RPMI7951 (cell line): ENCODE data around the gene COMT. TPM values are rescaled to one million over a fixed set of nuclear protein-coding genes. Genes with fewer than 3 reads are reported as not detected.

Experiments used
- DNase-seq: peaks from one replicate; pipeline ENCODE4 v3.0.0-alpha.2; 2012; ENCODE audit warnings: low read depth
- total RNA-seq: library from RNA; depleted of rRNA; stranded (reverse); fragments of >200 nt; shearing (Covaris generic); gene quantifications from 2 replicates; pipeline ENCODE4 v1.2.3, GENCODE V29; 2014; rRNA removed

Gene COMT
- total RNA-seq, 1 experiment from 2014 or later = 125 TPM

- no peak for DNase-seq
These were observed 69.8 kb downstream of the COMT start for GRCh38 chr22:20011123-20011992.

- DNase-seq = no peak
These were observed 70.6 kb downstream of the COMT start for GRCh38 chr22:20011993-20012740.

- DNase-seq = no peak
These were observed 71.3 kb downstream of the COMT start for GRCh38 chr22:20012741-20013331.

GRCh38 chr22:20013382-20013871 lies 71.9 kb downstream of the COMT start:
- DNase-seq = peak; percentile 19

- no peak for DNase-seq
These were observed 73.1 kb downstream of the COMT start for GRCh38 chr22:20014526-20015186.

GRCh38 chr22:20015187-20015625 lies 73.6 kb downstream of the COMT start:
- DNase-seq = no peak

GRCh38 chr22:20015971-20016733 lies 74.6 kb downstream of the COMT start:
- peak; percentile 15 for DNase-seq

- peak; percentile 82 for DNase-seq
These were observed 75.4 kb downstream of the COMT start, which contains the start of gene ARVCF for GRCh38 chr22:20016734-20017621. Gene ARVCF, minus strand, starts transcription at chr22:20016823. Its CDS starts 26,029 bp downstream, at chr22:19990794.

GRCh38 chr22:20017622-20017958 lies 76.0 kb downstream of the COMT start:
- DNase-seq = no peak

- DNase-seq = no peak
These were observed 76.4 kb downstream of the COMT start for GRCh38 chr22:20018001-20018400.

Other genes starting within 250 kb of the COMT start
- gene SEPTIN5, start 227.3 kb upstream of the COMT start, total RNA-seq = 4.0 and 8.2 TPM in 2 replicates
- gene GP1BB, start 218.2 kb upstream of the COMT start, total RNA-seq = 0.78 TPM in 1 of 2 replicates, not detected in the other
- gene TBX1, start 181.0 kb upstream of the COMT start, total RNA-seq = not detected in 2 replicates
- 11.9 and 12.4 TPM in 2 replicates for gene GNB1L, start 86.9 kb upstream of the COMT start, total RNA-seq
- gene RTL10, start 86.9 kb upstream of the COMT start, total RNA-seq = 5.0 and 8.5 TPM in 2 replicates
- 23.2 and 24.9 TPM in 2 replicates for gene TXNRD2, start within 50 bp of the COMT start, total RNA-seq
- 0.98 and 2.8 TPM in 2 replicates for gene ARVCF, start 75.1 kb downstream of the COMT start, total RNA-seq
- 14.9 and 19.3 TPM in 2 replicates for gene TANGO2, start 79.3 kb downstream of the COMT start, total RNA-seq
- 9.2 and 9.9 TPM in 2 replicates for gene DGCR8, start 138.5 kb downstream of the COMT start, total RNA-seq
- gene RANBP1, start 174.3 kb downstream of the COMT start, total RNA-seq = 528 and 684 TPM in 2 replicates
- gene TRMT2A, start 175.5 kb downstream of the COMT start, total RNA-seq = 14.7 and 16.2 TPM in 2 replicates
- 3.4 TPM in 2 replicates for gene ZDHHC8, start 190.0 kb downstream of the COMT start, total RNA-seq
- gene CCDC188, start 209.3 kb downstream of the COMT start, total RNA-seq = 0.68 TPM in 1 of 2 replicates, not detected in the other